NB4 (cell line): ENCODE measurements around the gene EN2.

Experiments used
- DNase-seq: peaks from one replicate; pipeline ENCODE4 v3.0.0; 2010; ENCODE audit warnings: low read depth
- H3K4me3 ChIP-seq: one replicate; pipeline ENCODE4 v1.5.1; 2011; ENCODE audit warnings: mild to moderate bottlenecking, low read depth, low read length, moderate library complexity
- CTCF ChIP-seq: IDR thresholded peaks from one replicate; pipeline ENCODE4 v1.5.1; 2012; ENCODE audit warnings: low read depth, low read length
- MAX ChIP-seq: IDR thresholded peaks from 2 replicates; pipeline ENCODE4 v1.6.1; 2011; ENCODE audit warnings: low read depth, low read length
- MYC ChIP-seq: IDR thresholded peaks from 2 replicates; pipeline ENCODE4 v1.6.1; 2011; ENCODE audit warnings: low read depth, low read length
- POLR2A ChIP-seq: IDR thresholded peaks from 2 replicates; pipeline ENCODE4 v1.6.1; 2011; ENCODE audit warnings: mild to moderate bottlenecking; ENCODE audit not compliant: insufficient read length; ENCODE audit errors: extremely low read depth

EN2 gene

GRCh38 chr7:155455776-155456737 lies 1.9 kb upstream of the EN2 start:
- TF ChIP-seq CTCF: no peak
- H3K4me3 ChIP-seq: no peak overlapping the region
- DNase-seq: no peak

- DNase-seq: peak; percentile 17
- no peak overlapping the region for H3K4me3 ChIP-seq
- TF ChIP-seq CTCF (no peak), MYC (no peak), MAX (no peak), POLR2A (no peak)
Observed at GRCh38 chr7:155456738-155457543, 988 bp upstream of the EN2 start.

GRCh38 chr7:155457544-155458110 lies 302 bp upstream of the EN2 start:
- no peak for DNase-seq
- H3K4me3 ChIP-seq: no peak overlapping the region
- TF ChIP-seq POLR2A (no peak), CTCF (no peak), MAX (no peak)

GRCh38 chr7:155458878-155459699 lies 1.2 kb downstream of the EN2 start:
- no peak for DNase-seq
- H3K4me3 ChIP-seq: no peak overlapping the region
- no peak for TF ChIP-seq CTCF
- no peak for TF ChIP-seq MYC
- no peak for TF ChIP-seq MAX
- TF ChIP-seq POLR2A: no peak

GRCh38 chr7:155459700-155460461 lies 2.0 kb downstream of the EN2 start:
- no peak for DNase-seq

More at GRCh38 chr7:155459700-155460461, 2.0 kb downstream of the EN2 start:
- TF ChIP-seq POLR2A (no peak), CTCF (no peak), MAX (no peak), MYC (no peak)
- no peak overlapping the region for H3K4me3 ChIP-seq
